ENCODE measurements around the gene HCRTR1.

DNA sequence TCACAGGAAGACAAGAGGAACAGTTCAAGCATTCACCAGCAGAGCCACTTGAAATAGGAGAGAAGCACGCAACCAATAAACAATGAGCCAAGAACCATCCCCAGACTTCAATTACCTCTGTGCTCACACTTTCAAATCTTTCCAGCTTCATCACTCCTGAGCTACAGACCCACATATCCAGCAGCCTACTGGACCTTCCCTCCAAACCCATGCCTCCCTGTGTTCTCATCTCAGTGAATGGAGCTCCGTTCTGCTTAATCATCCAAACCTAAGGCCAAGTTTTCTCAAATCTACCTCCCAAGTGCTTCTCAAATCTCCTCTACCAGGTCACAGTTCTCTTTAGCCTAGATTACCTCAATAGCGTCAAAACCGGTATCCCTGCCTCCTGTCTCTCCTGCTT lies 23.5 kb downstream of the HCRTR1 start:
- TF ChIP-seq CTCF (IDR thresholded peaks at IDR 0.05) (no peak), EZH2 (IDR thresholded peaks at IDR 0.05; ENCODE audit: borderline replicate concordance, insufficient read depth, low read depth, low read length, poor library complexity, severe bottlenecking) (no peak)

Measured in B cell (primary cell).